HG03457 (cell line): ENCODE measurements around the gene RGPD4.

ENCODE experiments used
- ATAC-seq: cut with Tn5 transposase; IDR thresholded peaks from one replicate; pipeline ENCODE4 v1.9.1; 2021; ENCODE audit warnings: moderate number of reproducible peaks; ENCODE audit not compliant: unreplicated experiment

Gene RGPD4

GRCh38 chr2:107927034-107927534, 100.4 kb downstream of the RGPD4 start:
- ATAC-seq, result no peak

- ATAC-seq, result no peak
Observed at GRCh38 chr2:107931412-107931811, 104.7 kb downstream of the RGPD4 start.

GRCh38 chr2:107932488-107932887, 105.8 kb downstream of the RGPD4 start:
- ATAC-seq, result no peak

GRCh38 chr2:107932979-107933378, 106.3 kb downstream of the RGPD4 start:
- ATAC-seq, result no peak

- no peak for ATAC-seq
Observed at GRCh38 chr2:107936433-107937359, 110.0 kb downstream of the RGPD4 start.
